Trophoblast cell (in vitro differentiated cells and primary cell): ENCODE results near the gene MGRN1.
A peak's percentile ranks its signal among the peaks of the same experiment; 100 is the strongest.

ENCODE experiments used
- DNase-seq, 2 donors: peaks; one replicate each; pipeline ENCODE4 v3.0.0-alpha.2; 2016
- H2AFZ ChIP-seq: 2 replicates; pipeline ENCODE4 v1.6.1; 2013; ENCODE audit warnings: low read length, moderate library complexity, mild to moderate bottlenecking; ENCODE audit not compliant: insufficient read depth, poor library complexity
- H2AK5ac ChIP-seq: 2 replicates; pipeline ENCODE4 v1.6.1; 2013; ENCODE audit warnings: mild to moderate bottlenecking, low read length
- H2BK120ac ChIP-seq: 2 replicates; pipeline ENCODE4 v1.6.1; 2013; ENCODE audit warnings: low read length, mild to moderate bottlenecking, moderate library complexity; ENCODE audit not compliant: insufficient read depth, poor library complexity
- H2BK12ac ChIP-seq: 2 replicates; pipeline ENCODE4 v1.6.1; 2013; ENCODE audit warnings: mild to moderate bottlenecking, low read length, moderate library complexity
- H2BK5ac ChIP-seq: 2 replicates; pipeline ENCODE4 v1.6.1; 2013; ENCODE audit warnings: low read length, low read depth, moderate library complexity, mild to moderate bottlenecking; ENCODE audit not compliant: poor library complexity
- H3K14ac ChIP-seq: 2 replicates; pipeline ENCODE4 v1.6.1; 2013; ENCODE audit warnings: mild to moderate bottlenecking, low read length
- H3K18ac ChIP-seq: 2 replicates; pipeline ENCODE4 v1.6.1; 2013; ENCODE audit warnings: mild to moderate bottlenecking, low read length
- H3K23ac ChIP-seq: 2 replicates; pipeline ENCODE4 v1.6.1; 2013; ENCODE audit warnings: low read length
- H3K27ac ChIP-seq: 2 replicates; pipeline ENCODE4 v1.5.1; 2013; ENCODE audit warnings: low read depth, mild to moderate bottlenecking, inconsistent platforms, low read length, moderate library complexity
- H3K27me3 ChIP-seq: 2 replicates; pipeline ENCODE4 v1.6.1; 2013; ENCODE audit warnings: inconsistent platforms, mild to moderate bottlenecking, low read length, moderate library complexity; ENCODE audit not compliant: insufficient read depth
- H3K36me3 ChIP-seq, 2 experiments: 1 replicate in 1 of 2; 2 replicates in 1 of 2; pipeline ENCODE4 v1.6.1; 2013; ENCODE audit warnings: low read length in 2 of 2, mild to moderate bottlenecking in 2 of 2, moderate library complexity in 1 of 2; ENCODE audit not compliant: insufficient read depth in 2 of 2, control insufficient read depth in 1 of 2
- H3K4ac ChIP-seq: 2 replicates; pipeline ENCODE4 v1.6.1; 2013; ENCODE audit warnings: low read depth, mild to moderate bottlenecking, low read length, moderate library complexity
- H3K4me1 ChIP-seq, 2 experiments: 1 replicate in 1 of 2; 2 replicates in 1 of 2; pipeline ENCODE4 v1.6.1; 2013; ENCODE audit warnings: low read length in 2 of 2, mild to moderate bottlenecking in 2 of 2, moderate library complexity in 1 of 2; ENCODE audit not compliant: insufficient read depth in 2 of 2, control insufficient read depth in 1 of 2
- H3K4me2 ChIP-seq: 2 replicates; pipeline ENCODE4 v1.6.1; 2013; ENCODE audit warnings: inconsistent platforms, mild to moderate bottlenecking, low read length, moderate library complexity
- H3K4me3 ChIP-seq: 2 replicates; pipeline ENCODE4 v1.5.1; 2013; ENCODE audit warnings: mild to moderate bottlenecking, low read depth, low read length, inconsistent platforms
- H3K79me1 ChIP-seq: one replicate; pipeline ENCODE4 v1.6.1; 2013; ENCODE audit warnings: low read length
- H3K79me2 ChIP-seq: 2 replicates; pipeline ENCODE4 v1.6.1; 2013; ENCODE audit warnings: low read length, mild to moderate bottlenecking; ENCODE audit not compliant: control insufficient read depth, insufficient read depth, poor library complexity
- H3K9ac ChIP-seq: 2 replicates; pipeline ENCODE4 v1.6.1; 2013; ENCODE audit warnings: mild to moderate bottlenecking, low read length
- H3K9me3 ChIP-seq: 2 replicates; pipeline ENCODE4 v1.6.1; 2013; ENCODE audit warnings: low read depth, mild to moderate bottlenecking, control low read depth, inconsistent platforms, low read length; ENCODE audit not compliant: insufficient read depth
- H4K12ac ChIP-seq: 2 replicates; pipeline ENCODE4 v1.6.1; 2013; ENCODE audit warnings: low read depth, mild to moderate bottlenecking, low read length, moderate library complexity
- H4K8ac ChIP-seq: 2 replicates; pipeline ENCODE4 v1.6.1; 2013; ENCODE audit warnings: low read depth, mild to moderate bottlenecking, low read length, moderate library complexity
- H4K91ac ChIP-seq: one replicate; pipeline ENCODE4 v1.6.1; 2013; ENCODE audit warnings: low read depth, mild to moderate bottlenecking, low read length, moderate library complexity
- WGBS: extraction: QIAGEN DNeasy Blood & Tissue Kit; methylation state at CpG from one replicate; pipeline ENCODE4 v1.1.7; 2013; ENCODE audit warnings: missing lambda C conversion rate; ENCODE audit not compliant: insufficient read length, insufficient coverage; ENCODE audit errors: extremely low coverage; 5-methylcytosine and 5-hydroxymethylcytosine counted together

The MGRN1 gene

DNA sequence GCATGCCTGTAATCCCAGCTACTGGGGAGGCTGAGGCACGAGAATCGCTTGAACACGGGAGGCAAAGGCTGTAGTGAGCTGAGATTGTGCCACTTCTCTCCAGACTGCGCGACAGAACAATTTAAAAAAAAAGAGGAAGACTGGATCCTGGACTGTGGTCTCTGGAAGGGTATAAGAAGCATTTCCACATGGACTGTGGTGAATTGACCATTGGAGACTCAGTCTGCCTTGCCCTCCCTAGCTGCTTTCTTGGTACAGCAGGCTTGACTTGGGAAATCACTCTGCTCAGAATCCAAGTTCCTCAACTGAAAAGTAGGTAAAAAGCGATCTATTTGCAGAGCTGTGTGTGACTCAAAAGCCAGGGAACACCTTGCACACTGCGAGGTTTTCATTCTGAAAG, 1.0 kb upstream of the MGRN1 start:
- no peak overlapping the region for H3K4ac ChIP-seq
- H3K79me2 ChIP-seq, result peaks cover 19% of the 10 kb centered on the region
- H4K12ac ChIP-seq, result no peak overlapping the region
- peaks cover 6 to 10% of the 10 kb centered on the region in 2 experiments for H3K4me1 ChIP-seq
- no peak overlapping the region for H2BK120ac ChIP-seq
- no peak overlapping the region for H2AK5ac ChIP-seq
- no peak overlapping the region for H2AFZ ChIP-seq
- no peak overlapping the region for H3K4me2 ChIP-seq
- H3K36me3 ChIP-seq, result peaks cover 2 to 5% of the 10 kb centered on the region in 2 experiments
- H2BK12ac ChIP-seq, result no peak overlapping the region
- H3K14ac ChIP-seq, result no peak overlapping the region
- no peaks in the 10 kb centered on the region for H3K9me3 ChIP-seq
- peaks cover 13% of the 10 kb centered on the region for H3K79me1 ChIP-seq
- no peak overlapping the region for H3K23ac ChIP-seq
- H3K9ac ChIP-seq, result no peak overlapping the region
- H3K27me3 ChIP-seq, result no peaks in the 10 kb centered on the region
- no peak overlapping the region for H3K4me3 ChIP-seq
- no CpG with 5 or more reads among the region's 7 CpGs for WGBS
- DNase-seq, result no peak
- H2BK5ac ChIP-seq, result no peak overlapping the region
- no peak overlapping the region for H4K8ac ChIP-seq
- H3K18ac ChIP-seq, result no peak overlapping the region
- H4K91ac ChIP-seq, result no peak overlapping the region
- no peak overlapping the region for H3K27ac ChIP-seq

DNA sequence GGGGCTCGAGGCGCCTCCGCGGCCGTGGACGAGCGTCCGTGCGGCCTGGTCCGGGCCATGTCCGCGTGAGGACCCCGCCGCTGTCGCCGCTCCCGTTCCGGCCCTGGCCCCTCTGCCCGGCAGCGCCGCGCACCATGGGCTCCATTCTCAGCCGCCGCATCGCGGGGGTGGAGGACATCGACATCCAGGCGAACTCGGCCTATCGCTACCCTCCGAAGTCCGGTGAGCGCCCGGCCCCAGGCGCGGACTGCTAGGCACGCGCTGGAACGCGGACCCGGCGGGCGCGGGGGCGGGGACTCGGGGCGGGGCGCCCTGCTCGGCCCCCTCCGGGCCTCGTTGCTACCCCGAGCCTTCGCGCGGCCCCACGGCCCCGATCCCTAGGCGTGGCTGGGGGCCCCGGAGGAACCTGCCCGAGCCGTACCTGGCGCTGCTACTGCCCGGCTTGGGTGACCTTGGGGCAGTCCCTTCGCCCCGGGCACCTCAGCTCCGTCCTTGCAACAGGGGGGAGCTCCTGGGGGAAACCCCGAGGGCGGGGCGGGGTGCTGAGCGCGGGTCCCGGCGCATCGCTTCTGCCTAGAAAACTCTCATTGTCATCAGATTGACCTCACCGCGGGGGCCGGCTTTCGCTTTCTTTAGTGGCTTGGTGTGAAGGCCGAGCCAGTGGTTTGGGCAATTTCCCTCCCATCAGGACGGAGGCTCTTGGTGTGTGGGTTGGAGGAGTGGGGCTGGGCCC, 367 bp downstream of the MGRN1 start:
- H4K12ac ChIP-seq, result peak overlapping the region; percentile 68
- H2AFZ ChIP-seq, result peak overlapping the region; percentile 95
- H3K4me3 ChIP-seq, result peak overlapping the region; percentile 100
- peaks cover 19% of the 10 kb centered on the region for H3K79me2 ChIP-seq
- peak; percentile 48 to 65 for DNase-seq
- H3K27me3 ChIP-seq, result no peaks in the 10 kb centered on the region
- H3K4me2 ChIP-seq, result peak overlapping the region; percentile 69
- H3K14ac ChIP-seq, result peak overlapping the region; percentile 97
- no CpG with 5 or more reads among the region's 80 CpGs for WGBS
- peak overlapping the region; percentile 100 for H3K9ac ChIP-seq
- H2BK120ac ChIP-seq, result peak overlapping the region; percentile 88
- peaks cover 2 to 5% of the 10 kb centered on the region in 2 experiments for H3K36me3 ChIP-seq
- H2BK12ac ChIP-seq, result no peak overlapping the region
- H2BK5ac ChIP-seq, result peak overlapping the region; percentile 83
- no peak overlapping the region for H3K23ac ChIP-seq
- peaks cover 6 to 10% of the 10 kb centered on the region in 2 experiments for H3K4me1 ChIP-seq
- H3K27ac ChIP-seq, result peak overlapping the region; percentile 61
- H3K18ac ChIP-seq, result peak overlapping the region; percentile 95
- peak overlapping the region; percentile 90 for H3K4ac ChIP-seq
- peaks cover 13% of the 10 kb centered on the region for H3K79me1 ChIP-seq
- peak overlapping the region; percentile 85 for H4K91ac ChIP-seq
- H2AK5ac ChIP-seq, result peak overlapping the region; percentile 82
- H3K9me3 ChIP-seq, result no peaks in the 10 kb centered on the region
- H4K8ac ChIP-seq, result peak overlapping the region; percentile 96

DNA sequence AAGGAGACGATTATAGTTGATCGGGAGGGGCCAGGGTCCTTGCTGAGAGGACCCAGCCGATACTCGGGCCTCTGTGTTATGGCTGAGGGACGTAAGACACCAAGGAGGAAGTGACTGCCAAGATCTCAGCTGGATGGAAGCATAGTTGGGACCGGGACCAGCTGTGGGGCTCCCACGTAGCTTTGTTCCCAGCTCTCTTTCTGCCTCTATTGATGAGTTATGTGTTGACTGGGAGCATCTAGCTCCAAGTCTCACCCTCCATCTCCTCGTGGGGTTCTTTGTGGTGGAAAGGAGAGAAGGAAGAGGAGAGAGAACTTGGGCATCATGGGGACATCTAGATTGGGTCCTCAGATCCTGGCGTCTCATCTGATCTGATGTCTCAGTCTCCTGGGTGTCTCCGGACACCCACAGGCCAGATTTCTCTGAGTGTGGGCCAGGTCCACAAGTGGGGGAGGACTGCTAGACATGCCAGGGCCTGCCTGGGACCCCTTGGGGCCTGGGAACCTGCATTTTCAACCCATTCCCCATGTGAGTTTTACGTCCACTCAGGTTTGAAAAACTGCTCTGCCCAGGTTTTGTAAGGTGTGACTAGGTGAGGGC, 1.0 kb downstream of the MGRN1 start:
- Histone ChIP-seq H3K27ac (no peak overlapping the region), H3K9ac (peak overlapping the region; percentile 100), H3K4me1 (peaks cover 6 to 10% of the 10 kb centered on the region in 2 experiments), H2BK120ac (no peak overlapping the region), H3K79me1 (peaks cover 13% of the 10 kb centered on the region), H3K9me3 (no peaks in the 10 kb centered on the region), H3K27me3 (no peaks in the 10 kb centered on the region), H2BK5ac (no peak overlapping the region), H2AFZ (peak overlapping the region; percentile 51), H4K12ac (peak overlapping the region; percentile 44), H3K4me2 (peak overlapping the region; percentile 69), H4K91ac (peak overlapping the region; percentile 22), H2BK12ac (no peak overlapping the region), H3K14ac (peak overlapping the region; percentile 97), H3K18ac (peak overlapping the region; percentile 56), H3K79me2 (peaks cover 19% of the 10 kb centered on the region), H4K8ac (peak overlapping the region; percentile 59), H3K23ac (no peak overlapping the region), H3K4me3 (peak overlapping the region; percentile 100), H3K4ac (peak overlapping the region; percentile 90), H2AK5ac (peak overlapping the region; percentile 13), H3K36me3 (peaks cover 2 to 5% of the 10 kb centered on the region in 2 experiments)
- no CpG with 5 or more reads among the region's 11 CpGs for WGBS
- no peak for DNase-seq

DNA sequence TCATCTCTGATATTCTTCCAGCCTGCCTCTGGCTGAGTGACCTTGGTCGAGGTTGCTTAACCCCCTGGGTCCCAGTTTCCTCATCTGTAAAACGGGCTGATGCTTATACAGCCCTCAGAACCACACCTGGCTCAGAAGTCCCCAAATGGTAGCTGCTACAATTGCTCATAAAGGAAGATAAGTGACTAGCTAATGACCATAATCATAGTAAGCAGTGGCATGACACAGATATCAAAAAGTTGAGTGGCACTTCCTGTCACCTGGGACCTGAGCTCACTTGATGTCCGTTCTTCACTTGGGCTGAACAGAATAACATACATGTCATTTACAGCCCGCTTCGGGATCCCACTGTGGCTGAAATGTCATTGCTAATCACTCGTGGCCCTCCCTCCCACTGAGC, 1.8 kb downstream of the MGRN1 start:
- H4K91ac ChIP-seq, result peak overlapping the region; percentile 22

More for the DNA sequence above, 1.8 kb downstream of the MGRN1 start:
- DNase-seq, result no peak
- Histone ChIP-seq H2BK120ac (no peak overlapping the region), H4K12ac (no peak overlapping the region), H3K79me1 (peaks cover 13% of the 10 kb centered on the region), H3K23ac (no peak overlapping the region), H2BK5ac (no peak overlapping the region), H3K4me2 (peak overlapping the region; percentile 69), H3K18ac (no peak overlapping the region), H3K27ac (no peak overlapping the region), H3K27me3 (no peaks in the 10 kb centered on the region), H3K9ac (no peak overlapping the region), H3K79me2 (peaks cover 19% of the 10 kb centered on the region), H3K4me1 (peaks cover 6 to 10% of the 10 kb centered on the region in 2 experiments), H4K8ac (no peak overlapping the region), H3K36me3 (peaks cover 2 to 5% of the 10 kb centered on the region in 2 experiments), H3K4ac (peak overlapping the region; percentile 90), H2BK12ac (no peak overlapping the region), H3K4me3 (no peak overlapping the region), H3K14ac (no peak overlapping the region), H2AK5ac (no peak overlapping the region), H2AFZ (no peak overlapping the region), H3K9me3 (no peaks in the 10 kb centered on the region)
- no CpG with 5 or more reads among the region's 6 CpGs for WGBS
